ENCODE measurements around the gene CDHR5. TPM values are rescaled to one million over a fixed set of nuclear protein-coding genes. Genes with fewer than 3 reads are reported as not detected.
"Not testable (repeated sequence)": the region's sequence is repeated elsewhere in the genome, so short reads cannot be mapped to it uniquely, and the experiment has no call there.

The CDHR5 gene
- total and polyA plus RNA-seq, 3 experiments from 2014 or later, result not detected

DNA sequence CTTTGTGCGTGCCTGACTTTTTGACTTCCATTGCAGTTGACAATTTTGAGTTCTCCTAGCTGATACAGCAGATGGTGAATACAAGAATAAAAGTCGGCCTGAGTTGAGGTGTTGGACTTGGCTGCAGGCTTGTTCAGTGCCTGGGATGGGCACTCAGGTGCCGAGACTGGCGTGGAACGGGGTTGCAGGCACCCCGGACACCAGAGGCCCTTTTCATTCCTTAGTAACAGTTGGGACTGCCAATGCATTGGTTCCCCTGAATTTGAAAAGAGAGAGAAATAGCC, 47.2 kb downstream of the CDHR5 start:
- no peaks in the 10 kb centered on the region for H3K9me3 Mint-ChIP-seq
- peaks cover 10% of the 10 kb centered on the region for H3K36me3 ChIP-seq (ENCODE audit: insufficient read depth, low read length)
- H3K4me1 ChIP-seq (ENCODE audit: insufficient read depth, low read length), result peaks cover 40% of the 10 kb centered on the region
- H3K4me3 ChIP-seq (ENCODE audit: low read length), result peak overlapping the region; percentile 81
- H3K27me3 Mint-ChIP-seq, result peaks cover 8% of the 10 kb centered on the region in 2 donors
- H3K4me1 Mint-ChIP-seq, result peaks cover 47 to 63% (median 52%) of the 10 kb centered on the region in 3 donors
- H3K27ac Mint-ChIP-seq, result peak overlapping the region; percentile 61 to 95 (median 86)
- H3K4me3 Mint-ChIP-seq, result peak overlapping the region; percentile 83 to 93 (median 87)
- peak overlapping the region; percentile 80 for H3K27ac ChIP-seq (ENCODE audit: low read depth, low read length)
- no peaks in the 10 kb centered on the region for H3K27me3 ChIP-seq (ENCODE audit: insufficient read depth, low read length, poor library complexity, severe bottlenecking)
- DNase-seq, result no peak
- no peaks in the 10 kb centered on the region for H3K9me3 ChIP-seq (ENCODE audit: low read length)
- peaks cover 0 to 27% (median 2%) of the 10 kb centered on the region in 3 donors for H3K36me3 Mint-ChIP-seq
- ChIA-PET CTCF (interaction anchor here (1.0 kb wide), 1 partner anchor 145 kb away, joined by 4 read pairs; no protein-coding TSS in a partner anchor), POLR2A (no interaction called here)

DNA sequence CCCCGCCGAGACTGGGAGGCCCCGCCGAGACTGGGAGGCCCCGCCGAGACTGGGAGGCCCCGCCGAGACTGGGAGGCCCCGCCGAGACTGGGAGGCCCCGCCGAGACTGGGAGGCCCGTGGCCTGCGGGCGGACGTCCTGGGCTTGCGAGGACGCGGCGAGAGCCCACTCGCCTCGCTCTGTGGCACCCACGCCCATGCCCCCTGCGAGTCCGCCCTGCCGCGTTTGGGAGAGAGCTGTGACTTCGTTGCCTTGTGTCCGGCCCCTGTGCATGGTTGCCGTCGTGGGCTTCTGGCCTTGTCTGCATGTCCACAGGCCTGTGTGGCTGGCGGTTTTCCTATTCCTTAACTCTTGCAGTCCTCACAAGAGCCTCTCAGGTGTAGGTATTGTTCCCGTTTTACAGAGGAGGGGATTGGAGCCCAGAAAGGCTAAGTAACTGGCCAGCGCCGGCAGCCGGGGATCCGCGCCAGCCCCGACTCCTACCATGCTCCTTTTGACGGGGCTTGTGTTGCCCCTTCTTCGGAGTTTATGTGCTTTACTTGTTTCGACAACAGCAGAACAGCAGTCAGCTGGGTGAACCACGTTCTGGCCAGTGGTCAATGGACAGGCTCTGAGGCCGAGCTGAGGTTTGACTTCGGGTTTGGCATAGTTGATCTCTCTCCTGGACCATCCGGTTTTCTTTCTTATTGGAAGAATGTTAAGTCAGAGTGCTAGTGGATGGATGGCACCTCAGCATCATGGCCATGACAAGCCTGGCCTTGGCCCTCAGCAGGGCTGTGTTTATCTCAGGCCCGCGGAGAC, 47.7 kb downstream of the CDHR5 start:
- peak in 1 of 5 donors; percentile 27 for DNase-seq
- Histone ChIP-seq H3K9me3 (ENCODE audit: low read length) (no peaks in the 10 kb centered on the region), H3K27ac (ENCODE audit: low read depth, low read length) (peak overlapping the region; percentile 80), H3K4me1 (ENCODE audit: insufficient read depth, low read length) (peaks cover 40% of the 10 kb centered on the region), H3K27me3 (ENCODE audit: insufficient read depth, low read length, poor library complexity, severe bottlenecking) (no peaks in the 10 kb centered on the region), H3K4me3 (ENCODE audit: low read length) (peak overlapping the region; percentile 81), H3K36me3 (ENCODE audit: insufficient read depth, low read length) (peaks cover 7% of the 10 kb centered on the region)
- peaks cover 47 to 63% (median 52%) of the 10 kb centered on the region in 3 donors for H3K4me1 Mint-ChIP-seq
- H3K9me3 Mint-ChIP-seq, result no peaks in the 10 kb centered on the region
- ChIA-PET CTCF (interaction anchor here (1.0 kb wide), 1 partner anchor 146 kb away, joined by 4 read pairs; no protein-coding TSS in a partner anchor), POLR2A (interaction anchor here (1.3 to 1.4 kb wide), 2 partner anchors 41 to 370 kb away, joined by 7 to 16 read pairs; partner anchors contain the start of genes BET1L, HRAS, LRRC56 and RIC8A)
- H3K36me3 Mint-ChIP-seq, result peaks cover 0 to 23% (median 2%) of the 10 kb centered on the region in 3 donors
- H3K27ac Mint-ChIP-seq, result peak overlapping the region; percentile 61 to 95 (median 86)
- peaks cover 8% of the 10 kb centered on the region in 2 donors for H3K27me3 Mint-ChIP-seq
- peak overlapping the region; percentile 83 to 93 (median 87) for H3K4me3 Mint-ChIP-seq

DNA sequence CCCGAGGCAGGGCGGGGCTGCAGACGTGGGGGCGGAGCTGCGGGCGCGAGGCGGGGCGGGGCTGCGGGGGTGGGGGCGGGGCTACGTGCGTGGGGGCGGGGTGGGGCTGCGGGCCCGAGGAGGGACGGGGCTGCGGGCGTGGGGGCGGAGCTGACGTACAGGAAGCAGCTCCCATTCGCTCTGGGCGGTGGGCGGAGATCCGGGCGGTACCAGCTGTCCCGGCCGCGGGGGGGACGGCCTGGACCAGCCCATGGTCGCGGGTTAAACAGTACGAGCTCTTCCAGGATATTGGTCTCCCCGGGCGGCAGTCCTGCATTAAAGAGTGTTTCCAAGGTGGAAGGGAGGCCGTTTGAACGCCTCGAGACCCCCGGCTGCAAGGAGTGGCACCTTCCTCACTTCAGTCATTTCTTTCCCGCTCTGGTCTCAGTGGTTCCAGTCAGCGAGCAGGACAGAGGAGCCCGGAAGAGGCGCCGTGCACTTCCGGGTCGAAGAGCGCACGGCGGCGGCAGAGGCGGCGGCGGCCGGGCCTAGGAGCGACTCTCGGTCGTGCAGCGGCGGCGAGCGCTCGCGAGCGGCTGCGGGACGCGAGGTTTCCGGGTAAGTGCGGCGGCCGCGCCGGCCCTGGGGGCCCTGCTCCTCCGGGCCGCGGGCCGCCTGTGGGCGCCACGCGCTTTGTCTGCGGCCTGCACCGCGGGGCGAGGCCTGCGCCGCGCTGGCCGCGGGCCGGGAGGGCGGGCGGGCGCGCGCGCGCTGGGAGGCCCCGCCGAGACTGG, 48.6 kb downstream of the CDHR5 start, which contains the start of gene PHRF1:
Gene PHRF1 (plus strand): TSS at position 475 of the 773 bp plus-strand sequence. CDS start 5,043 bp downstream, outside the sequence.
- Mint-ChIP-seq H3K4me3 (peak within 1 kb of the TSS; percentile 95 to 99 (median 97)), H3K27ac (peak within 1 kb of the TSS; percentile 95 to 99 (median 98)), H3K36me3 (peaks cover 0 to 15% (median 2%) of the 10 kb centered on the region in 3 donors), H3K27me3 (peaks cover 8% of the 10 kb centered on the region in 2 donors), H3K9me3 (no peaks in the 10 kb centered on the region), H3K4me1 (peaks cover 40 to 56% (median 51%) of the 10 kb centered on the region in 3 donors)
- Histone ChIP-seq H3K9me3 (ENCODE audit: low read length) (no peaks in the 10 kb centered on the region), H3K27me3 (ENCODE audit: insufficient read depth, low read length, poor library complexity, severe bottlenecking) (no peaks in the 10 kb centered on the region), H3K36me3 (ENCODE audit: insufficient read depth, low read length) (no peaks in the 10 kb centered on the region), H3K4me3 (ENCODE audit: low read length) (peak within 1 kb of the TSS; percentile 91), H3K4me1 (ENCODE audit: insufficient read depth, low read length) (peaks cover 40% of the 10 kb centered on the region), H3K27ac (ENCODE audit: low read depth, low read length) (peak within 1 kb of the TSS; percentile 81)
- peak; percentile 91 to 97 (median 96) for DNase-seq
- POLR2A ChIA-PET, result interaction anchor here (0.8 to 1.9 kb wide), 17 partner anchors 9 to 369 kb away, joined by 3 to 16 read pairs (median 4); partner anchors contain the start of genes BET1L, DEAF1, HRAS and IRF7
- CTCF ChIA-PET, result interaction anchor here (0.7 to 1.7 kb wide), 6 partner anchors 11 to 40 kb away, joined by 3 to 11 read pairs (median 3); partner anchors contain the start of genes HRAS and IRF7

DNA sequence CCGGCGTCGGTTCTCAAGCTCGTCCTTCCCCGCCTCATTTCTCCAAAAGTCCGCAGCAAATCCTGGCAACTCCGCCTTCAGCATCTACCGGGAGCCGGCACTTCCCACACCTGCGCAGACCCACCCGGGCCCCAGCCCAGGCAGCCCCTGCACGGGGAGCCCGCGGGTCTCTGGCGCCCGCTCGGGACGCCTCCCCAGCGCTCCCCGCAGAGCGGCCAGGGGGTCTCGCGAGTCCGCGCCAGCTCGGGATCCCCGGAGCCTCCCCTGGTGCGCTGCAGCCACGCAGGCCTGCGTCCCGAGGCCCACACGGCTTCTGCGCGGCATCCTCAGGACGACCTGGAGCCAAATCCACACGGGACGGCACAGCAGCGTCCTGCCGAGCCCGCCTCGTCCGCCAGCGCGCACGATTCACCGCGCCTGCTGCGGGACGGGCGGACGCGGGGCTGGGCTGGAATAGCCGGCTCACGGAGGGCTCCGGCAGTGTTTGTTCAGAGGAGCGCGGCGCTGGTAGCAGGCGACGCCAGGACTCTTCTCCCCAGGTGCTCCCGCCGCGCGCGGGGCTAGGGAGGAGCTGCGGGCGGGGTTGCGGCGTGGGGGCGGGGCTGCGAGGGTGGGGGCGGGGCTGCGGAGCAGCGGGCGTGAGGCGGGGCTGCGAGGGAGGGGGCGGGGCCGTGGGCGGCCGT, 49.3 kb downstream of the CDHR5 start:
- Histone ChIP-seq H3K4me3 (ENCODE audit: low read length) (peak overlapping the region; percentile 55), H3K9me3 (ENCODE audit: low read length) (no peaks in the 10 kb centered on the region), H3K27ac (ENCODE audit: low read depth, low read length) (peak overlapping the region; percentile 43), H3K4me1 (ENCODE audit: insufficient read depth, low read length) (peaks cover 40% of the 10 kb centered on the region), H3K27me3 (ENCODE audit: insufficient read depth, low read length, poor library complexity, severe bottlenecking) (no peaks in the 10 kb centered on the region), H3K36me3 (ENCODE audit: insufficient read depth, low read length) (no peaks in the 10 kb centered on the region)
- Mint-ChIP-seq H3K4me3 (peak overlapping the region; percentile 81 to 99 (median 87)), H3K27me3 (peaks cover 7 to 8% of the 10 kb centered on the region in 2 donors), H3K36me3 (peaks cover 0 to 13% (median 0%) of the 10 kb centered on the region in 3 donors), H3K9me3 (no peaks in the 10 kb centered on the region), H3K27ac (peak overlapping the region in 7 of 8 donors; percentile 13 to 97 (median 75)), H3K4me1 (peaks cover 38 to 50% (median 46%) of the 10 kb centered on the region in 3 donors)
- DNase-seq, result no peak
- ChIA-PET POLR2A (interaction anchor here (0.8 to 1.9 kb wide), 19 partner anchors 8 to 368 kb away, joined by 3 to 16 read pairs (median 4); partner anchors contain the start of genes BET1L, DEAF1, HRAS and IRF7), CTCF (interaction anchor here (0.7 to 1.7 kb wide), 6 partner anchors 10 to 41 kb away, joined by 3 to 11 read pairs (median 3); partner anchors contain the start of genes HRAS and IRF7)

DNA sequence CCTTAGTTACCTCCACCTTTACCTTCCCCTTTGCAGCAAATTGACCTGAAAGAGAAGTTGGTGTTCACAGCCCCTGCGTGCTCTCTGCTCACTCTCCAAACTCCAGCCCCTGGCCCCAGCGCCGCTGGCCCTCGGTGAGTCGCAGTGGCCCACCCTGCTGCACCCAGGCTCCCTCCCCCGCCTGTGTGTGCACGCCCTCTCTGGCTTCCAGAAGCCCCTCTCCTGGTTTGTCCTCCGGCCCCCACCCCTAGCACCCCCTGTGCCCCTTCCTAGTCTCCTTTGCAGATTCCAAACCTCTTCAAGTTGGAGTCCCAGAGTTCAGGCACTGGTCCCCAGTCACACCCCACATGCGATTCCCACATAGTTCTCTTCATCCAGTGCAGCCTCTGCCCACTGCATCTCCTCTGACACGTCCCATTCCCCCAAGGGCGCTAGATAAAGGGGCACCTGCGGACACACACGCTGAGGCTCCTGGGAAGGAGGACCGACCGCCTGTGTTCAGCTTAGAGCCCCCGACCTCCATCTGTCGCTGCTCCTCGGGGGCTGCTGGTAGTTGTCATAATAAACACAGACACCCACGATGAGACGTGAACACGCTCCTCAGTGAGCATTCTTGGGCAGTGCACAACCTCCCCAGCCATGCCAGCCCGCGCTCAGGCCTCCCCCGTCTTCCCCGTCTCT, 50.0 kb downstream of the CDHR5 start:
- Histone ChIP-seq H3K9me3 (ENCODE audit: low read length) (no peaks in the 10 kb centered on the region), H3K36me3 (ENCODE audit: insufficient read depth, low read length) (no peaks in the 10 kb centered on the region), H3K27ac (ENCODE audit: low read depth, low read length) (peak overlapping the region; percentile 43), H3K27me3 (ENCODE audit: insufficient read depth, low read length, poor library complexity, severe bottlenecking) (no peaks in the 10 kb centered on the region), H3K4me3 (ENCODE audit: low read length) (peak overlapping the region; percentile 55), H3K4me1 (ENCODE audit: insufficient read depth, low read length) (peaks cover 34% of the 10 kb centered on the region)
- POLR2A ChIA-PET, result interaction anchor here (0.9 to 1.9 kb wide), 5 partner anchors 10 to 235 kb away, joined by 3 to 11 read pairs (median 5); partner anchors contain the start of genes IRF7 and RPLP2
- DNase-seq, result no peak
- H3K4me3 Mint-ChIP-seq, result peak overlapping the region; percentile 66 to 91 (median 87)
- CTCF ChIA-PET, result interaction anchor here (1.7 kb wide), 1 partner anchor 9 kb away, joined by 11 read pairs; no protein-coding TSS in a partner anchor
- peak overlapping the region in 7 of 8 donors; percentile 13 to 89 (median 65) for H3K27ac Mint-ChIP-seq
- H3K27me3 Mint-ChIP-seq, result peaks cover 7 to 8% of the 10 kb centered on the region in 2 donors
- peaks cover 36 to 47% (median 40%) of the 10 kb centered on the region in 3 donors for H3K4me1 Mint-ChIP-seq
- H3K9me3 Mint-ChIP-seq, result no peaks in the 10 kb centered on the region
- H3K36me3 Mint-ChIP-seq, result peaks cover 0 to 13% (median 0%) of the 10 kb centered on the region in 3 donors

DNA sequence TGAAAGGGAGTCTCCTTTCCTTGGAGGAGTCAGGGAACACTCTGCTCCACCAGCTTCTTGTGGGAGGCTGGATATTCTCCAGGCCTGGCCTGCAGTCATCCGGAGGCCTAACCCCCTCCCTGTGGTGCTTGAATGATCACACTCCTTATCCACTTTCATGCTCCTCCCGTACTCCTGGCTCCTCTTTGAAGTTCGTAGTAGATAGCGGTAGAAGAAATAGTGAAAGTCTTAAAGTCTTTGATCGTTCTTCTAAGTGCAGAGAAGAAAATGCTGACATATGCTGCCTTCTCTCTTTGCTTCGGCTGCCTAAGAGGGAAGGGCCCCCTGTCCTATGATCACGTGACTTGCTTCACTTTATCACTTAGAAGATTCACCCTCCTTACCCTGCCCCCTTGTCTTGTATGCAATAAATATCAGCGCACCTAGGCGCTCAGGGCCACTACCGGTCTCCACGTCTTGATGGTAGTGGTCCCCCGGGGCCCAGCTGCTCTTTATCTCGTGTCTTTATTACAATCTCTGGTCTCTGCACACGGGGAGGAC, 50.7 kb downstream of the CDHR5 start:
- CTCF ChIA-PET, POLR2A ChIA-PET: not testable (repeated sequence)

More for the DNA sequence above, 50.7 kb downstream of the CDHR5 start:
- Histone ChIP-seq H3K27ac (ENCODE audit: low read depth, low read length) (peak overlapping the region; percentile 43), H3K4me3 (ENCODE audit: low read length) (peak overlapping the region; percentile 55), H3K4me1 (ENCODE audit: insufficient read depth, low read length) (peaks cover 34% of the 10 kb centered on the region)
- not testable (repeated sequence) for H3K9me3 Mint-ChIP-seq; H3K27me3 ChIP-seq (ENCODE audit: insufficient read depth, low read length, poor library complexity, severe bottlenecking); H3K36me3 ChIP-seq (ENCODE audit: insufficient read depth, low read length); H3K9me3 ChIP-seq (ENCODE audit: low read length); H3K27me3 Mint-ChIP-seq; H3K36me3 Mint-ChIP-seq
- Mint-ChIP-seq H3K4me1 (peaks cover 30 to 42% (median 33%) of the 10 kb centered on the region in 3 donors), H3K4me3 (peak overlapping the region; percentile 66 to 91 (median 87)), H3K27ac (peak overlapping the region in 2 of 8 donors; percentile 29 to 65)
- DNase-seq, result peak in 1 of 5 donors; percentile 25
